Measurements from ENCODE around the gene WASF2.
"Not testable (repeated sequence)": the region's sequence is repeated elsewhere in the genome, so short reads cannot be mapped to it uniquely, and the experiment has no call there.

The WASF2 gene

GRCh38 chr1:27521861-27522431, 32.0 kb upstream of the WASF2 start:
- no peak for DNase-seq (ENCODE audit: low read depth)

- DNase-seq (ENCODE audit: low read depth) = no peak
These were observed 31.4 kb upstream of the WASF2 start for GRCh38 chr1:27521336-27521831.

GRCh38 chr1:27520651-27521050, 30.7 kb upstream of the WASF2 start:
- no peak for DNase-seq (ENCODE audit: low read depth)

- no peak for DNase-seq (ENCODE audit: low read depth)
These were observed 29.6 kb upstream of the WASF2 start for GRCh38 chr1:27519331-27520258.

GRCh38 chr1:27518808-27519207, 28.8 kb upstream of the WASF2 start:
- no peak for DNase-seq (ENCODE audit: low read depth)

GRCh38 chr1:27517907-27518718, 28.1 kb upstream of the WASF2 start:
- DNase-seq (ENCODE audit: low read depth) = no peak

GRCh38 chr1:27517301-27517700, 27.3 kb upstream of the WASF2 start:
- DNase-seq (ENCODE audit: low read depth) = no peak

- no peak for DNase-seq (ENCODE audit: low read depth)
These were observed 25.7 kb upstream of the WASF2 start for GRCh38 chr1:27515626-27516025.

- DNase-seq (ENCODE audit: low read depth) = no peak
These were observed 24.0 kb upstream of the WASF2 start for GRCh38 chr1:27513958-27514357.

GRCh38 chr1:27513528-27513927, 23.6 kb upstream of the WASF2 start:
- DNase-seq (ENCODE audit: low read depth) = no peak

GRCh38 chr1:27509127-27510080, 19.4 kb upstream of the WASF2 start:
- no peak for DNase-seq (ENCODE audit: low read depth)

- no peak for DNase-seq (ENCODE audit: low read depth)
These were observed 18.1 kb upstream of the WASF2 start for GRCh38 chr1:27507960-27508665.

GRCh38 chr1:27506703-27507102, 16.7 kb upstream of the WASF2 start:
- DNase-seq (ENCODE audit: low read depth) = no peak

- DNase-seq (ENCODE audit: low read depth) = no peak
These were observed 15.4 kb upstream of the WASF2 start for GRCh38 chr1:27505420-27505680.

- DNase-seq (ENCODE audit: low read depth) = no peak
These were observed 14.8 kb upstream of the WASF2 start for GRCh38 chr1:27504588-27505419.

GRCh38 chr1:27503844-27504587, 14.0 kb upstream of the WASF2 start:
- no peak for DNase-seq (ENCODE audit: low read depth)

- no peak for DNase-seq (ENCODE audit: low read depth)
These were observed 13.1 kb upstream of the WASF2 start for GRCh38 chr1:27503033-27503432.

- not testable (repeated sequence) for DNase-seq (ENCODE audit: low read depth)
These were observed 11.2 kb upstream of the WASF2 start for GRCh38 chr1:27501159-27501558.

- no peak for DNase-seq (ENCODE audit: low read depth)
These were observed 9.2 kb upstream of the WASF2 start for GRCh38 chr1:27499142-27499541.
